KG1 (cell line): Measurements from ENCODE around the gene DOK5.
"Not testable (repeated sequence)": the region's sequence is repeated elsewhere in the genome, so short reads cannot be mapped to it uniquely, and the experiment has no call there.

ENCODE experiments used
- DNase-seq: peaks from one replicate; lab custom pipeline; 2025; lab: John Stamatoyannopoulos, UW

The DOK5 gene

GRCh38 chr20:54475334-54476168 lies at the start of gene DOK5:
Gene DOK5 (plus strand): TSS chr20:54475593. CDS start chr20:54475947, 354 bp downstream.
- DNase-seq: no peak

- DNase-seq: no peak
These were observed 46.0 kb upstream of the DOK5 start for GRCh38 chr20:54429364-54429763.

DNA sequence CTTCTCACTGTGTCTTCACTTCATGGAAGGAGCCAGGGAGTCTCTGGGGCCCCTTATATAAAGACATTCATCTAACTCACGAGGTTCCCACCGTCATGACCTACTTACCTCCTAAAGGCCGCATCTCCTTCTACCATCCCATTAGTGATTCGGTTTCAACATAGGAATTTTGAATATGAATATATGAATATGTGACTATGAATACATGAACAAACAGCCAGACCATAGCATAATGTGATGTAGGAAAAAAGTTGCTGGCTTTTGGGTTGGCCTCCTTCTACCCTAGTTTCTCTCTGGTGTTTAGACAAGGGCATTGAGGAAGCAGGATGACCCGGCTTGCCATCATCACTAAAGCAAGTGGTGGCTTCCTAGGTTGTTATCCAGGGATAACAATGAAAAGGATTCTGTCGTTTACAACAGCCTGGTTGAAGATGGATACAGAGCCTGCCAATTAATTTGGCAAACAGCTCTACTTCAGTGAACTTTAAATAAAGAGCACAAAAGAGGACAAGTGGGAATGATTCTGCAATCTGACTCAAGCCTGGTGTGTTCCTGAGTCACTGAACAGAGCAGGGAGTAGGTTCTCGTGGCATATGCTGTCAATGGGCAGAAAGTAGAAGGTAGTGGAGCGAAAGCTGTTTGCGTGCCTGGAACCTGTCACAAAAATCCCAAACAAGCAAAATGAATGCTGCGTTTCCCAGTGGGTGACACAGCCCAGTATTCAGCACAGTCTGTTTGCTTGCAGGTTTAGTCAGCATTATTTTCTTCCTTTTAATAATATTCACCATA lies 44.0 kb upstream of the DOK5 start:
- DNase-seq: no peak

DNA sequence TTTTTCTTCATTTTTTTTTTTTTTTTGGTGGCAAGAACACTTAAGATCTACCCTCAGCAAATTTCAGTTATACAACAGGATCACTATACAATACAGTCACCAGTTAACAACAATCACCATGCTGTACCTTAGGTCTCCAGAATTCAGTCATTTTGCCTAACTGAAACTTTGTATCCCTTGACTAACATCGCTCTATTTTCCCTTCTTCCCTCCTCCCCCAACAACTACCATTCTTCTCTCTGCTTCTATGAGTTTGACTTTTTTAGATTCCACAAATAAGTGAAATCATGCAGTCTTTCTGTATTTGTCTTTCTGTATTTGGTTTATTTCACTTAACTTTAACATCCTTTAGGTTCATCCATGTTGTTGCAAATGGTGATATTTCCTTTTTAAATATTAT lies 42.4 kb upstream of the DOK5 start:
- no peak for DNase-seq

DNA sequence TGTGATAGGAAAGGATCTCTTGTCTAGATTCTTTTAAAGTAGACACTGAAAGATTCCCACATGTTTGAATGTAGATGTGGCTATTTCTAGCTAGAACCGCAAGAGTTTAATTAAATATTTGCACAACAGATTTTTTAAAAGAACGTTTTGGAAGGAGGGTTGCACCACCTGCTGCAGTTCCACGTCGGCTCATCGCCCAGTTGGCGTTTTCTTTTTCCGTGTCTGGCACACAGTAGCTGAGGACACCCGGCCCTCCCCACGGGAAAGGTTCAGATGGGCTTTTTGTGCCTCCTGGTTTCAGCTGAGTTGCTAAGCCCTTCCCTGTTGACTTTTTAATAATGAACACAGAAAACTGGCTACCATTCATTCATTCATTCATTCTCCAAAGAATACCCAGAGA lies 41.8 kb upstream of the DOK5 start:
- DNase-seq: no peak

- no peak for DNase-seq
These were observed 41.2 kb upstream of the DOK5 start for GRCh38 chr20:54434196-54434595.

DNA sequence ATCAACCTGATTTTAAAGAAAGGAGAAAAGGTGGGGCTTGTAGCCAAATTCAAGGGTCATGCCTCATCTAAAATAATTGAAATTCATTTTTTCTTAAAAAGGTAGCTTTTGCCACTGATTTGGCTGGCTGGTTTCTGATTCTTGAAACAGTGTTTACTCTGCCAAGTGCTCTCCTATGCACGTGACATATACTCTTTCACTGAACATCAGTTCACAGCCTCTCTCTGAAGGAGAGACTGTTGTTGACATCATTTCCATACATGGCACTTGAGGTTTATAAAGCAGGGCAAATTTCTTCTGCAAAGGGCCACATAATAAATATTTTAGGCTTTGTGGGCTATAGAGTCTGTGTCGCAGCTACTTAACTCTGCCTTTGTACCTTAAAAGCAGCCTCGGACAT lies 40.4 kb upstream of the DOK5 start:
- no peak for DNase-seq

DNA sequence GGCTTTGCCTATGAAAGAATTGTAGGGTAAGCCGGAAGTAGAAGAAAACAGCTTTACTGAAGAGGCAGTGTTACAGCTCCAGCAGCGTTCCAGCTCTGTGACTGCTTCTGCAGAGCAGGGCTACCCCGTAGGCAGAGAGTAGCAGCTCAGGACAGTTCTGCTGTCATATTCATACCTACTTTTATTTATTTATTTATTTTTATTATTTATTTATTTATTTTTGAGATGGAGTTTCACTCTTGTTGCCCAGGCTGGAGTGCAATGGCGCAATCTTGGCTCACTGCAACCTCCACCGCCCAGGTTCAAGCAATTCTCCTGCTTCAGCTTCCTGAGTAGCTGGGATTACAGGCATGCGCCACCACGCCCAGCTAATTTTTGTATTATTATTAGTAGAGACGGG lies 39.0 kb upstream of the DOK5 start:
- not testable (repeated sequence) for DNase-seq

GRCh38 chr20:54438166-54438565 lies 37.2 kb upstream of the DOK5 start:
- DNase-seq: no peak

- no peak for DNase-seq
These were observed 25.2 kb upstream of the DOK5 start for GRCh38 chr20:54450207-54450606.

DNA sequence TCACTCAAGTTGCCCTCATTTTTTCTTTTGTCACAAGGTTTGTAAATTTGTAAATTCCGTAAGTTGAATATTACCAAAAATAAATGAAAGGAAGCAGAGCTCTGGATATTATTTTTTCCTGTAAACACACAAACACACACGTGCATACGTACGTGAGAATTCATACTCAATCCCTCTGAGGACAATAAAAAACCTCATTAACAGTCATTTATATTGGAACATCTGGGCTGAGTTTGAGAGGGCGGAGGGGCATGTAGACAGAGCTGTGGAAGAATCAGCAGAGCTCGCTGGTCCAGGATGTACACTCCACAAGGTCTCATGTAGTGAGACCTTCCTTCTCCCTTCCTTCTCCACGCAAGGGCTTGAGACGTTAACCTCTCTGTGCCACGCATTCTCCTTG lies 24.2 kb upstream of the DOK5 start:
- DNase-seq: no peak

DNA sequence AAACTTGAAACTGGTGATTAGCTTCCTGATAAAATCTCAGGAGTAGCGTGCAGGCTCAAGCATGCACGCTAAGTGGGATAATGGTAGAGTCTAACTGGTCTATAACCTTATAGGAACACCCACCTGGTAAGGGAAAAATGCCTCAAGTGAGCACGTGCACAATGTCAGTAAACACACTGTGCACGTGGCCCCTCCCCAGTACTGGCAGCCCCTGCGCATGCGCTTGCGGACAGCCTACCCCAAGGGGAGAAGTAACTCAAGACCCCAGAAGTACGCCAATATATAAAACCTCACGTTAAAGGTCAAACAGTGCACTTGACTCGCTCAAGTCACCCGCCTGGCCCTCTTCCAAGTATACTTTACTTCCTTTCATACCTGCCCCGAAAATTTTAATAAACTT lies 23.1 kb upstream of the DOK5 start:
- DNase-seq: no peak

GRCh38 chr20:54454982-54455381 lies 20.4 kb upstream of the DOK5 start:
- DNase-seq: no peak

DNA sequence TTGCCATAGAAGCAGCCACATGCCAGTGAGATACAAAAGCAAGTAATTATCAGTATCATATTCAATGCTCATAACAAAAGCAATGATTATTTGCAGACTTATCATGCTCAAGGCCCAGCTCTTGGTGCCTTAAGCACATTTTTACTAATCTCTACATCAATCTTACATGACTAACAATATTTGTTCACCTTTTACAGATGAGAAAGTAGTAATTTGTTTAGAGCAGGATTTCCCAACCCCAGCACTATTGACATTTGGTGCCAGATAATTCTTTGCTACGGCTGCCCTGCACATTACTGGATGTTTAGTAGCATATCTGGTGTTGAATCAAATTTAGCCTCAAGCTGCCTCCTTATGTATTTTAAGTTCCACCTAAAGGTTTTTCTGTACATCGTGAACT lies 19.0 kb upstream of the DOK5 start:
- no peak for DNase-seq

DNA sequence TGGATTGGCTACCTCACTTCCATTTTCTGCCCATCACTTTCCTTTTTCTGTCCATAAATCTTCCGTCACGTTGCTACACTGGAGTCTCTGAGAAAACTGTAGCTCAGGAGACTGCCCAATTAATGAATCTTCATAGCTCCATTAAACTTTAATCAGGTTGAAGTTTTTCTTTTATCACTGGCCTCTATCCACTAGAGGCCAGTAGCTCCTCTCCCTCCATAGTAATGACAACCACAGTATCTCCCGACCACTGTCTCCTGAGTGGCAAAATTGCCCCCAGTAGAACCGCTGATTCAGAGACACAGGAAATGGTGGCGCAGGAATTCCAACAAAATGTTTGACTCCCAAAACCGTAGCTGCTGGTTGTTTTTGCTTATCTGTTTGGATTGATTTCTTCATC lies 18.4 kb upstream of the DOK5 start:
- DNase-seq: no peak

- no peak for DNase-seq
These were observed 17.2 kb upstream of the DOK5 start for GRCh38 chr20:54458219-54458618.

DNA sequence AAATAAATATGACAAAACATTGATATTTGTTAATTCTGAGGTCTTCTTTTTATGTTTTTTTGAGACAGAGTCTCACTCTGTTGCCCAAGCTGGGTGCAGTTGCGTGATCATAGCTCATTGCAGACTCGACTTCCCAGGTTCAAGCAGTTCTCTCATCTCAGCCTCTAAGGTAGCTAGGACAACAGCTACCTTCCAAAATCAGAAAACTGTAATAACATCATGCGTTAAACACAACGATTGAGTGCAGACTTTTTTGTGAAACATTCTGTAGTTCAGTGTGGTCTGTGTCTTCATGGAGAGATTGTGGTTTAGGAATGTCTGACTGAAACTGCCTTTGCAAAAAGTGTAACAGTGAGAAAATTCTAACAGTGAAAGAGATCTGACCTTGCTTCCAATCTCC lies 16.1 kb upstream of the DOK5 start:
- DNase-seq: no peak

DNA sequence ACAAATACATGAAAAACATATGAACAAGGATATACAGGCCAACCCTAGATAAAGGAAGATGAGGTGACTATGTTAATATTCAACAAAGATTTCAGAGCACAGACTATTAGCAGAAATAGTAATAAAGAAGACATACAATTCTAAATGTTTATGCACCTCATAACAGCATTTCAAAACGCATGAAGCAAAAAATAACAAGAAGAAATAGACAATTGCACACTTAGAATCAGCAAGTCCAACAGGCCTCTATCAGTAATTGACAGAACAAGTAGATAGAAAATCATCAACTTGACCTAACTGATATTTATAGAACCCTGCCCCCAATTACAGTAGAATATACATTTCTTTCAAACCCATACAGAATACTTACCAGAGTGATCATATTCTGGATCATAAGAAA lies 11.4 kb upstream of the DOK5 start:
- DNase-seq: no peak

DNA sequence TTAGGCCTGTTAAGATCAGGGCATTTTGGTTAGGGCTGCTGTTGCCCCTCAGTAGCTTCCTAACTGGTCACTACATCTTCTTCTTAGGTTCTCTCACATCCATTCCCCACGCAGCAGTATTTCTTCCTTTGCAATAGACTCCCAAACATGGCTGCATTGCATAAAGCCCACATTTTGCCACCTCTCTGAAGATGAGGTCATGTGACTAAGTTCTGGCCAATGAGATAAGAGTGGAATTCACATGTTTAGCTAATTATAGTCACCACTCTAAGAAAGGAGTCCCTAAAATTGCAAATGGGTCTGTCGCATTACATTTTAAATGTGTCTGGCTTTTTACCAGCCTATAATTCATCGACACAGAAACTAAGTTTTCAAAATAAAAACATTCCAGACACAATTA lies 9.3 kb upstream of the DOK5 start:
- DNase-seq: no peak

- no peak for DNase-seq
These were observed 7.8 kb upstream of the DOK5 start for GRCh38 chr20:54467622-54468021.

DNA sequence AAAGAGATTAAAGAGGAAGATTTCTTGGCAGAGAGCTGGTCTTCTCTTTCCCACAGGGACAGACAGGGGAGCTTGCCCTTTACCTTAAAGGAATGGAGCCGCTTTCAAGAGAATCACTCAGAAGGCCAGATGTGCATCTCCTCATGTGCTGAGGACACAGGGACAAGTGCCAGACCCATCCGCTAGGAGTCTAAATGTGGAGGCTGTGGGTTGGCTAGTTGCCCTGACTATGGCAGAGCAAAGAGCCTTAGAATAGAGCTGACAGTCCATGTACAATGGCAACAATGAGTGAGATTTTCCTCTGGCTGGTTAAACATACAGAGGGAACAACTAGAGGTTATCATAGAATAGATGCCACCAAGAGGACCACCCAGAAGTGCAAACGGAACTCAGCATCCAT lies 7.3 kb upstream of the DOK5 start:
- DNase-seq: no peak

DNA sequence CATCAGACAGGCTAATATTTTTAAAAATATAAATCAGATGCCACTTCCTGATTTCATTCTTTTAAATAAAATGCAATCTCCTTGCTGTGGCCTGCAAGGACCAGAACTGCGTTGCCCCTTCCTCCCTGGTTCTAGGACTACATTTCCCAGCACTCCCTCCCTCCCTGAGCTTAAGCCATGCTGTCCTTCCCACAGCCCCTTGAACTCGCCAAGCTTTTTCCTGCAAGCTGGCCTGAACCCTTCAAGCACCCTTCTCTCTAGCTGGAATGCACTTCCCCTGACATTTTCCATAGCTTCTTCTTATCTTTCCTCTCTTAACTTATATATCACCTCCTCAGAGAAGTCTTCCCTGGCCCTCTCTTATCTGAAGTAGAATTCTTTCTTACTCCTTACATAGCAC lies 6.1 kb upstream of the DOK5 start:
- no peak for DNase-seq

DNA sequence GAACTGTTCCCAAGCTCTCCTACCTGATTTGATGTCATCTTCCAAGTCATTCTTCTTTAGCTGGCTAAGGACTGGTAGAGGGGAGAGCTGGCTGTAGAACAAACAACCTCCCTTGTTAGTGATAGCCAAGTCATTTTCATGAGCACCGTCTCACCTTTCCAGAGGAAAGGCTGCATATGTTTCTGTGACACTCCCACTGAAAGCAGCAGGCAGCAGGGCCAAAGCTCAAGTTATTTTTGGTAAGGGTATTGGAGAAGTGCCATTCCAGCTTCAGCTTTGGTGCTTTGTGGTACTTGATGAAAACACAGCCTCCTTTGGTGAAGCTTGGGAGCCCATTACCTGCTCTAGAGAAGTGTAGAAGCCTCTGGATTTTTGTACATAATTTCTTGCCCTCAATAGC lies 5.4 kb upstream of the DOK5 start:
- DNase-seq: no peak

GRCh38 chr20:54470697-54471096 lies 4.7 kb upstream of the DOK5 start:
- no peak for DNase-seq
